Measurements from ENCODE around the gene SPECC1L.
"Not testable (repeated sequence)": the region's sequence is repeated elsewhere in the genome, so short reads cannot be mapped to it uniquely, and the experiment has no call there.

DNA sequence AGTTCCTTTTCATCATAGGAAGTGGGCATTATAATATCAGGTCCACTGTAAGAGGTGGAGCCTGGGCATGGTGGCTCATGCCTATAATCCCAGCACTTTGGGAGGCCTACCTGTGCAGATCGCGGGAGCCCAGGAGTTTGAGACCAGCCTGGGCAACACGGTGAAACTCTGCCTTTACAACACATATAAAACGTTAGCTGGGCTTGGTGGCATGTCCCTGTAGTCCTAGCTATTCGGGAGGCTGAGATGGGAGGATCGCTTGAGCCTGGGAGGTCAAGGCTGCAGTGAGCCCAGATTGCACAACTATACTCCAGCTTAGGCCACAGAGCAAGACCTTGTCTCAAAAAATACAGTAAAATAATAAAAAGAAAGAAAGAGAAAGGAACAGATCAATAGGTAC is 4.1 kb upstream of the SPECC1L start:
- TF ChIP-seq, protein P1, sequence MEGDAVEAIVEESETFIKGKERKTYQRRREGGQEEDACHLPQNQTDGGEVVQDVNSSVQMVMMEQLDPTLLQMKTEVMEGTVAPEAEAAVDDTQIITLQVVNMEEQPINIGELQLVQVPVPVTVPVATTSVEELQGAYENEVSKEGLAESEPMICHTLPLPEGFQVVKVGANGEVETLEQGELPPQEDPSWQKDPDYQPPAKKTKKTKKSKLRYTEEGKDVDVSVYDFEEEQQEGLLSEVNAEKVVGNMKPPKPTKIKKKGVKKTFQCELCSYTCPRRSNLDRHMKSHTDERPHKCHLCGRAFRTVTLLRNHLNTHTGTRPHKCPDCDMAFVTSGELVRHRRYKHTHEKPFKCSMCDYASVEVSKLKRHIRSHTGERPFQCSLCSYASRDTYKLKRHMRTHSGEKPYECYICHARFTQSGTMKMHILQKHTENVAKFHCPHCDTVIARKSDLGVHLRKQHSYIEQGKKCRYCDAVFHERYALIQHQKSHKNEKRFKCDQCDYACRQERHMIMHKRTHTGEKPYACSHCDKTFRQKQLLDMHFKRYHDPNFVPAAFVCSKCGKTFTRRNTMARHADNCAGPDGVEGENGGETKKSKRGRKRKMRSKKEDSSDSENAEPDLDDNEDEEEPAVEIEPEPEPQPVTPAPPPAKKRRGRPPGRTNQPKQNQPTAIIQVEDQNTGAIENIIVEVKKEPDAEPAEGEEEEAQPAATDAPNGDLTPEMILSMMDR (IDR thresholded peaks at IDR 0.05): not testable (repeated sequence)
- not testable (repeated sequence) for TF ChIP-seq POLR2A (IDR thresholded peaks at IDR 0.05; ENCODE audit: low read depth)
